A549 treated with Hydrocortisone at 1 μM for 4 hours (cell line): Measurements from ENCODE around the gene GALNT8. TPM values are rescaled to one million over a fixed set of nuclear protein-coding genes. Genes with fewer than 3 reads are reported as not detected.

ENCODE experiments used
- total RNA-seq: library from RNA; stranded (reverse); fragments of 200-300 nt; extraction: Qiagen RNA extraction; gene quantifications from 5 replicates; pipeline ENCODE4 v1.2.3, GENCODE V29; 2022

GALNT8 gene
- not detected in 5 replicates for total RNA-seq

GRCh38 chr12:4719821-4720636 is at the start of gene GALNT8:
GALNT8 (plus strand) TSS chr12:4720400; CDS start chr12:4720678, 278 bp downstream.

Other genes starting within 250 kb of the GALNT8 start
- 14.8 to 26.3 TPM (median 17.7 TPM) in 5 replicates for gene RAD51AP1, start 181.5 kb upstream of the GALNT8 start, total RNA-seq
- 43.0 to 47.9 TPM (median 45.3 TPM) in 5 replicates for gene DYRK4, start 158.2 kb upstream of the GALNT8 start, total RNA-seq
- gene AKAP3, start 71.3 kb upstream of the GALNT8 start, total RNA-seq: 0.07 to 0.28 TPM (median 0.13 TPM) in 5 replicates
- 113 to 119 TPM (median 116 TPM) in 5 replicates for gene NDUFA9, start 71.3 kb upstream of the GALNT8 start, total RNA-seq
- gene KCNA1, start 189.5 kb downstream of the GALNT8 start, total RNA-seq: not detected in 5 replicates